HCT116 (cell line): ENCODE results near the gene LY9. TPM values are rescaled to one million over a fixed set of nuclear protein-coding genes. Genes with fewer than 3 reads are reported as not detected.

ENCODE experiments used
- ATAC-seq: fragments of 200-7000 bp; cut with Tn5 transposase; 2 replicates; pipeline ENCODE4 v1.9.1; 2020; ENCODE audit warnings: mild to moderate bottlenecking, moderate library complexity
- BruUV-seq: library from RNA; stranded (reverse); fragments of 400-500 nt; replicated peaks from 2 replicates; lab custom pipeline; 2021; lab: Mats Ljungman, UMichigan
- CTCF ChIA-PET: fragments of 300-600 bp; sonication (Branson Sonifier 250); formaldehyde crosslinking; loops from one replicate; lab custom pipeline; 2021; ENCODE audit warnings: antibody characterized with exemption; lab: Charles Lee
- POLR2A ChIA-PET: fragments of 300-600, 350-600 bp; sonication (Branson Sonifier 250); formaldehyde crosslinking; loops from one replicate; lab custom pipeline; 2021; ENCODE audit warnings: antibody characterized with exemption; lab: Charles Lee
- RAD21 ChIA-PET, 2 experiments: fragments of 300-600 bp; sonication (Branson Sonifier 250); formaldehyde crosslinking; loops; one replicate each; lab custom pipeline; 2023; ENCODE audit warnings: low total read pairs in 2 of 2; ENCODE audit not compliant: uncharacterized antibody in 2 of 2, unreplicated experiment in 2 of 2, low non-redundant PET in 1 of 2; lab: Charles Lee
- DNase-seq: peaks from one replicate; pipeline ENCODE4 v3.0.0-alpha.2; 2010; ENCODE audit warnings: low read depth, low spot score
- H2AFZ ChIP-seq: fragments of 200-600 bp; shearing (Covaris generic), sonication (generic); 2 replicates; pipeline ENCODE4 v1.6.1; 2017; ENCODE audit warnings: low read depth, mixed run types, mixed read lengths, antibody characterized with exemption, low read length; ENCODE audit not compliant: poor library complexity, severe bottlenecking
- H3K27ac ChIP-seq: 2 replicates; pipeline ENCODE4 v1.5.1; 2012; ENCODE audit warnings: low read depth, low read length
- H3K27me3 ChIP-seq: fragments of 200-600 bp; sonication (generic); 2 replicates; pipeline ENCODE4 v1.6.1; 2016; ENCODE audit warnings: mixed run types, low read length, mixed read lengths; ENCODE audit not compliant: insufficient read depth
- H3K36me3 ChIP-seq, 2 experiments: fragments of 200-500 bp in 1 of 2; fragments of 200-600 bp in 1 of 2; sonication (Bioruptor generic) in 1 of 2; sonication (generic) in 1 of 2; 2 replicates each; pipeline versions ENCODE4 v1.5.1 to v1.6.1; 2014 to 2016; ENCODE audit warnings: low read length in 2 of 2, inconsistent platforms in 1 of 2, mixed read lengths in 1 of 2, mixed run types in 1 of 2; ENCODE audit not compliant: insufficient read depth in 2 of 2, control insufficient read depth in 1 of 2
- H3K4me1 ChIP-seq, 2 experiments: fragments of 200-600 bp in 1 of 2; sonication (generic) in 1 of 2; 2 replicates each; pipeline versions ENCODE4 v1.5.1 to v1.6.1; 2012 to 2017; ENCODE audit warnings: low read length in 2 of 2, inconsistent platforms in 1 of 2, mild to moderate bottlenecking in 1 of 2, mixed read lengths in 1 of 2, mixed run types in 1 of 2, moderate library complexity in 1 of 2; ENCODE audit not compliant: insufficient read depth in 2 of 2, control insufficient read depth in 1 of 2
- H3K4me2 ChIP-seq: fragments of 200-600 bp; sonication (generic); 2 replicates; pipeline ENCODE4 v1.6.1; 2017; ENCODE audit warnings: mixed run types, low read length, mixed read lengths
- H3K4me3 ChIP-seq, 2 experiments: fragments of 200-600 bp in 1 of 2; sonication (generic) in 1 of 2; replicated peaks in 1 of 2; 2 replicates each; pipeline ENCODE4 v1.5.1; 2011 to 2016; ENCODE audit warnings: low read length in 2 of 2, control low read depth in 1 of 2, low read depth in 1 of 2, mild to moderate bottlenecking in 1 of 2, mixed read lengths in 1 of 2, mixed run types in 1 of 2
- H3K79me2 ChIP-seq: fragments of 200-600 bp; sonication (generic); 2 replicates; pipeline ENCODE4 v1.6.1; 2017; ENCODE audit warnings: mild to moderate bottlenecking, mixed run types, low read length, moderate library complexity, mixed read lengths; ENCODE audit not compliant: insufficient read depth
- H3K9ac ChIP-seq: fragments of 200-600 bp; sonication (generic); 2 replicates; pipeline ENCODE4 v1.6.1; 2016; ENCODE audit warnings: low read length, mixed read lengths
- H3K9me2 ChIP-seq: fragments of 200-600 bp; sonication (generic), shearing (Covaris generic); 2 replicates; pipeline ENCODE4 v1.6.1; 2017; ENCODE audit warnings: mixed run types, mild to moderate bottlenecking, moderate library complexity; ENCODE audit not compliant: insufficient read depth
- H3K9me3 ChIP-seq, 2 experiments: fragments of 200-500 bp in 1 of 2; fragments of 200-600 bp in 1 of 2; sonication (Bioruptor generic) in 1 of 2; sonication (generic) in 1 of 2; 2 replicates each; pipeline ENCODE4 v1.6.1; 2014 to 2017; ENCODE audit warnings: low read length in 2 of 2, mixed read lengths in 2 of 2, inconsistent platforms in 1 of 2, low read depth in 1 of 2, mild to moderate bottlenecking in 1 of 2, mixed run types in 1 of 2, moderate library complexity in 1 of 2; ENCODE audit not compliant: control insufficient read depth in 1 of 2, insufficient read depth in 1 of 2
- H4K20me1 ChIP-seq: fragments of 200-600 bp; sonication (generic), shearing (Covaris generic); 2 replicates; pipeline ENCODE4 v1.6.1; 2017; ENCODE audit warnings: mixed run types, mild to moderate bottlenecking, moderate library complexity; ENCODE audit not compliant: insufficient read depth
- JUND ChIP-seq: IDR thresholded peaks from 2 replicates; pipeline ENCODE4 v1.6.1; 2012
- POLR2AphosphoS5 ChIP-seq: IDR thresholded peaks from 2 replicates; pipeline ENCODE4 v1.6.1; 2011; ENCODE audit warnings: mild to moderate bottlenecking, low read depth, low read length, moderate library complexity
- RAD21 ChIP-seq: IDR thresholded peaks from 2 replicates; pipeline ENCODE4 v1.6.1; 2012; ENCODE audit warnings: low read depth, mild to moderate bottlenecking
- SIN3A ChIP-seq: IDR thresholded peaks from 2 replicates; pipeline ENCODE4 v1.6.1; 2012; ENCODE audit warnings: low read depth
- TCF7L2 ChIP-seq: IDR thresholded peaks from 2 replicates; pipeline ENCODE4 v1.7.0; 2011; ENCODE audit warnings: borderline replicate concordance, inconsistent platforms; ENCODE audit not compliant: insufficient read depth, insufficient read length; ENCODE audit errors: extremely low read depth
- YY1 ChIP-seq: IDR thresholded peaks from 2 replicates; pipeline ENCODE4 v1.6.1; 2011; ENCODE audit warnings: low read length, low read depth, moderate library complexity, mild to moderate bottlenecking; ENCODE audit not compliant: insufficient replicate concordance; ENCODE audit errors: extremely low read depth
- ZFX ChIP-seq: fragments of 450-650 bp; IDR thresholded peaks from 2 replicates; pipeline ENCODE4 v1.6.1; 2017
- ZNF274 ChIP-seq: fragments of 200-500 bp; sonication (Bioruptor generic); IDR thresholded peaks from 2 replicates; pipeline ENCODE4 v1.6.1; 2014; ENCODE audit warnings: mild to moderate bottlenecking, low read depth, low read length, inconsistent platforms
- intact Hi-C: fragments of 100-400 bp; cut with micrococcal nuclease; formaldehyde crosslinking; loops from 2 replicates; pipeline ENCODE4 v1.10.0; 2022
- total RNA-seq: library from RNA; stranded (reverse); gene quantifications from one replicate; pipeline ENCODE4 v1.2.1, GENCODE V29; 2021; ENCODE audit not compliant: unreplicated experiment
- TF ChIP-seq, protein P1 (sequence below): IDR thresholded peaks from 2 replicates; pipeline ENCODE4 v1.6.1; 2012
- TF ChIP-seq, protein P2 (sequence below): IDR thresholded peaks from 2 replicates; pipeline ENCODE4 v1.6.1; 2011; ENCODE audit warnings: mild to moderate bottlenecking, low read length, moderate library complexity; ENCODE audit not compliant: insufficient replicate concordance; ENCODE audit errors: extremely low read depth
- TF ChIP-seq, protein P3 (sequence below): IDR thresholded peaks from 2 replicates; pipeline ENCODE4 v1.6.1; 2012; ENCODE audit warnings: low read depth

Gene LY9
- total RNA-seq, 1 experiment from 2014 or later = 0.22 TPM

DNA sequence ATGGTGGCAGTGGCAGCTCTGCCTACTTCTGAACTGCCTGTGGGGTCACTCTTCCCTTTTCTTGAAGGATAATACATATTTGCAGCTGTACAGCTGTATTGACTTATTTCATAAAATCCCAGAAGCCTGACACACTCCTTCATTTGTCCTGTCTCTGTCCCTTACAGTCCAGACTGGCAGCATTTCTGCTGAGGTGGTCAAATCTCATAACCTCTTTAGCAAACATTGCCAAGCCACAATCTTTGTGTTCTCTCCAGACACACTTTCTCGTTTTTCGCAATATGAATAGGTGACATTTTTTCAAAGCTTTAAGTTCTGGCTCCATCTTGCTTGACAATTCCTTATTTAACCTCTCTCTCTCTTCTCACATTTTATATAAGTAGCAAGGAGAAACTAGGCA, 15.2 kb downstream of the LY9 start:
- ChIA-PET RAD21 (no interaction called here), CTCF (interaction anchor here (1.4 kb wide), 1 partner anchor 33 kb away, joined by 3 read pairs; no protein-coding TSS in a partner anchor), POLR2A (no interaction called here)
- DNase-seq = no peak
- Histone ChIP-seq H3K79me2 (no peaks in the 10 kb centered on the region), H3K27me3 (no peaks in the 10 kb centered on the region), H3K27ac (no peak overlapping the region), H3K9me3 (no peaks in the 10 kb centered on the region), H3K4me1 (peaks cover 9 to 13% of the 10 kb centered on the region in 2 experiments), H3K36me3 (no peaks in the 10 kb centered on the region), H3K9ac (no peak overlapping the region), H2AFZ (no peak overlapping the region), H3K9me2 (no peaks in the 10 kb centered on the region), H4K20me1 (no peaks in the 10 kb centered on the region), H3K4me3 (no peak overlapping the region), H3K4me2 (no peak overlapping the region)
- no TSS peak for BruUV-seq
- no peak for TF ChIP-seq POLR2AphosphoS5
- TF ChIP-seq, protein P1, sequence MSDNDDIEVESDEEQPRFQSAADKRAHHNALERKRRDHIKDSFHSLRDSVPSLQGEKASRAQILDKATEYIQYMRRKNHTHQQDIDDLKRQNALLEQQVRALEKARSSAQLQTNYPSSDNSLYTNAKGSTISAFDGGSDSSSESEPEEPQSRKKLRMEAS = no peak
- TF ChIP-seq SIN3A = no peak
- TF ChIP-seq YY1 = no peak
- no peak for TF ChIP-seq ZNF274
- TF ChIP-seq, protein P2, sequence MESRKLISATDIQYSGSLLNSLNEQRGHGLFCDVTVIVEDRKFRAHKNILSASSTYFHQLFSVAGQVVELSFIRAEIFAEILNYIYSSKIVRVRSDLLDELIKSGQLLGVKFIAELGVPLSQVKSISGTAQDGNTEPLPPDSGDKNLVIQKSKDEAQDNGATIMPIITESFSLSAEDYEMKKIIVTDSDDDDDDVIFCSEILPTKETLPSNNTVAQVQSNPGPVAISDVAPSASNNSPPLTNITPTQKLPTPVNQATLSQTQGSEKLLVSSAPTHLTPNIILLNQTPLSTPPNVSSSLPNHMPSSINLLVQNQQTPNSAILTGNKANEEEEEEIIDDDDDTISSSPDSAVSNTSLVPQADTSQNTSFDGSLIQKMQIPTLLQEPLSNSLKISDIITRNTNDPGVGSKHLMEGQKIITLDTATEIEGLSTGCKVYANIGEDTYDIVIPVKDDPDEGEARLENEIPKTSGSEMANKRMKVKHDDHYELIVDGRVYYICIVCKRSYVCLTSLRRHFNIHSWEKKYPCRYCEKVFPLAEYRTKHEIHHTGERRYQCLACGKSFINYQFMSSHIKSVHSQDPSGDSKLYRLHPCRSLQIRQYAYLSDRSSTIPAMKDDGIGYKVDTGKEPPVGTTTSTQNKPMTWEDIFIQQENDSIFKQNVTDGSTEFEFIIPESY = no peak
- no peak for TF ChIP-seq JUND
- TF ChIP-seq TCF7L2 = no peak
- TF ChIP-seq RAD21 = no peak
- no peak for TF ChIP-seq ZFX
- TF ChIP-seq, protein P3, sequence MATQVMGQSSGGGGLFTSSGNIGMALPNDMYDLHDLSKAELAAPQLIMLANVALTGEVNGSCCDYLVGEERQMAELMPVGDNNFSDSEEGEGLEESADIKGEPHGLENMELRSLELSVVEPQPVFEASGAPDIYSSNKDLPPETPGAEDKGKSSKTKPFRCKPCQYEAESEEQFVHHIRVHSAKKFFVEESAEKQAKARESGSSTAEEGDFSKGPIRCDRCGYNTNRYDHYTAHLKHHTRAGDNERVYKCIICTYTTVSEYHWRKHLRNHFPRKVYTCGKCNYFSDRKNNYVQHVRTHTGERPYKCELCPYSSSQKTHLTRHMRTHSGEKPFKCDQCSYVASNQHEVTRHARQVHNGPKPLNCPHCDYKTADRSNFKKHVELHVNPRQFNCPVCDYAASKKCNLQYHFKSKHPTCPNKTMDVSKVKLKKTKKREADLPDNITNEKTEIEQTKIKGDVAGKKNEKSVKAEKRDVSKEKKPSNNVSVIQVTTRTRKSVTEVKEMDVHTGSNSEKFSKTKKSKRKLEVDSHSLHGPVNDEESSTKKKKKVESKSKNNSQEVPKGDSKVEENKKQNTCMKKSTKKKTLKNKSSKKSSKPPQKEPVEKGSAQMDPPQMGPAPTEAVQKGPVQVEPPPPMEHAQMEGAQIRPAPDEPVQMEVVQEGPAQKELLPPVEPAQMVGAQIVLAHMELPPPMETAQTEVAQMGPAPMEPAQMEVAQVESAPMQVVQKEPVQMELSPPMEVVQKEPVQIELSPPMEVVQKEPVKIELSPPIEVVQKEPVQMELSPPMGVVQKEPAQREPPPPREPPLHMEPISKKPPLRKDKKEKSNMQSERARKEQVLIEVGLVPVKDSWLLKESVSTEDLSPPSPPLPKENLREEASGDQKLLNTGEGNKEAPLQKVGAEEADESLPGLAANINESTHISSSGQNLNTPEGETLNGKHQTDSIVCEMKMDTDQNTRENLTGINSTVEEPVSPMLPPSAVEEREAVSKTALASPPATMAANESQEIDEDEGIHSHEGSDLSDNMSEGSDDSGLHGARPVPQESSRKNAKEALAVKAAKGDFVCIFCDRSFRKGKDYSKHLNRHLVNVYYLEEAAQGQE = no peak
- intact Hi-C loops = no loop called here
- no peak for ATAC-seq
